K562 (cell line): ENCODE data around the gene GAL3ST1. TPM values are rescaled to one million over a fixed set of nuclear protein-coding genes. Genes with fewer than 3 reads are reported as not detected.

Experiments
- ATAC-seq: fragments of 200-7000 bp; cut with Tn5 transposase; 3 replicates; pipeline ENCODE4 v1.9.1; 2020; ENCODE audit warnings: moderate library complexity
- BruUV-seq: library from RNA; stranded (reverse); fragments of 400-500 nt; replicated peaks from 2 replicates; lab custom pipeline; 2021; lab: Mats Ljungman, UMichigan
- CTCF ChIA-PET: fragments of 300-600 bp; formaldehyde crosslinking; extraction: SDS; loops from one replicate; lab custom pipeline; 2021; ENCODE audit warnings: low intra/inter-chr PET ratio; lab: Yijun Ruan, JAX
- POLR2A ChIA-PET: fragments of 300-600, 350-650 bp; sonication (Branson Sonifier 250); formaldehyde crosslinking; extraction: SDS; loops from one replicate; lab custom pipeline; 2021; ENCODE audit warnings: antibody characterized with exemption, inconsistent platforms; lab: Yijun Ruan, JAX
- DNase-seq, 4 experiments: peaks; one replicate each; pipeline versions ENCODE4 v3.0.0 to v3.0.0-alpha.2; 2011 to 2018; ENCODE audit warnings: low spot score in 3 of 4, mixed read lengths in 3 of 4; ENCODE audit errors: extremely low read depth in 1 of 4
- FAIRE-seq: peaks from 2 replicates; lab custom pipeline; 2011; peaks lifted over from hg19 to GRCh38; lab: Jason Lieb, UNC
- H2AFZ ChIP-seq: 2 replicates; pipeline ENCODE4 v1.6.0; 2011; ENCODE audit warnings: low read depth, low read length, control low read depth, inconsistent platforms
- H3K27ac ChIP-seq: fragments of 200-600 bp; 3 replicates; pipeline ENCODE4 v1.8.0; 2011; ENCODE audit warnings: low read depth, mild to moderate bottlenecking, control low read depth, inconsistent platforms, low read length, moderate library complexity, mixed read lengths; ENCODE audit errors: extremely low read depth
- H3K27me3 ChIP-seq, 2 experiments: fragments of 300-600 bp in 1 of 2; 2 replicates in 1 of 2; 3 replicates in 1 of 2; pipeline versions ENCODE4 v1.6.0 to v1.8.0; 2011; ENCODE audit warnings: inconsistent platforms in 2 of 2, low read length in 2 of 2, mild to moderate bottlenecking in 1 of 2, mixed read lengths in 1 of 2, moderate library complexity in 1 of 2; ENCODE audit not compliant: control insufficient read depth in 2 of 2, insufficient read depth in 2 of 2
- H3K36me3 ChIP-seq: fragments of 300-600 bp; 3 replicates; pipeline ENCODE4 v1.8.0; 2011; ENCODE audit warnings: mild to moderate bottlenecking, low read length, inconsistent platforms; ENCODE audit not compliant: control insufficient read depth, insufficient read depth
- H3K4me1 ChIP-seq, 2 experiments: fragments of 200-600 bp in 1 of 2; replicated peaks in 1 of 2; 2 replicates in 1 of 2; 3 replicates in 1 of 2; pipeline versions ENCODE4 v1.5.1 to v1.8.0; 2011; ENCODE audit warnings: inconsistent platforms in 2 of 2, low read length in 2 of 2, mild to moderate bottlenecking in 1 of 2, mixed read lengths in 1 of 2, moderate library complexity in 1 of 2; ENCODE audit not compliant: control insufficient read depth in 2 of 2, insufficient read depth in 2 of 2
- H3K4me2 ChIP-seq: 2 replicates; pipeline ENCODE4 v1.6.1; 2011; ENCODE audit warnings: low read length, control low read depth, inconsistent platforms, mixed read lengths; ENCODE audit not compliant: insufficient read depth
- H3K4me3 ChIP-seq: fragments of 200-600 bp; sonication (generic), shearing (Covaris generic); 2 replicates; pipeline ENCODE4 v1.5.1; 2016; ENCODE audit warnings: control low read depth, inconsistent platforms
- H3K79me2 ChIP-seq: fragments of 200-600 bp; 3 replicates; pipeline ENCODE4 v1.8.0; 2011; ENCODE audit warnings: low read length, inconsistent platforms; ENCODE audit not compliant: control insufficient read depth, insufficient read depth
- H3K9ac ChIP-seq, 2 experiments: 2 replicates each; pipeline versions ENCODE4 v1.6.0 to v1.6.1; 2011; ENCODE audit warnings: low read depth in 2 of 2, low read length in 2 of 2, control low read depth in 1 of 2, inconsistent platforms in 1 of 2, mild to moderate bottlenecking in 1 of 2, mixed read lengths in 1 of 2; ENCODE audit not compliant: insufficient read depth in 1 of 2
- H3K9me1 ChIP-seq: one replicate; pipeline ENCODE4 v1.6.0; 2011; ENCODE audit warnings: inconsistent platforms, mild to moderate bottlenecking, low read length, moderate library complexity; ENCODE audit not compliant: control insufficient read depth, insufficient read depth
- H3K9me3 ChIP-seq: replicated peaks from 2 replicates; pipeline ENCODE4 v1.5.1; 2011; ENCODE audit warnings: low read depth, low read length, inconsistent platforms; ENCODE audit not compliant: control insufficient read depth, insufficient read depth
- H4K20me1 ChIP-seq: replicated peaks from 2 replicates; pipeline ENCODE4 v1.6.1; 2011; ENCODE audit warnings: low read length, inconsistent platforms, mixed read lengths; ENCODE audit not compliant: control insufficient read depth, insufficient read depth
- FOXA3 ChIP-seq, 2 experiments: fragments of 450-650 bp in 1 of 2; sonication (generic) in 1 of 2; formaldehyde crosslinking; IDR thresholded peaks in 1 of 2; conservative IDR thresholded peaks in 1 of 2; 2 replicates each; pipeline versions ENCODE4 v1.4.0 to v1.8.0; 2020 to 2022; ENCODE audit warnings: mild to moderate bottlenecking in 2 of 2, missing genetic modification reagents in 1 of 2
- KAT7 ChIP-seq: sonication (generic); formaldehyde crosslinking; IDR thresholded peaks from 2 replicates; pipeline ENCODE4 v1.8.0; 2022; ENCODE audit warnings: missing genetic modification reagents, mild to moderate bottlenecking, borderline replicate concordance
- KDM1A ChIP-seq, 2 experiments: fragments of 450-650 bp; IDR thresholded peaks; 2 replicates each; pipeline ENCODE4 v1.6.1; 2016; ENCODE audit warnings: mild to moderate bottlenecking in 2 of 2
- KLF1 ChIP-seq: fragments of 450-650 bp; IDR thresholded peaks from 2 replicates; pipeline ENCODE4 v1.6.1; 2016; ENCODE audit warnings: missing genetic modification characterization, missing compliant biosample characterization
- KLF13 ChIP-seq: fragments of 450-650 bp; IDR thresholded peaks from 2 replicates; pipeline ENCODE4 v1.6.1; 2016; ENCODE audit warnings: missing genetic modification characterization, low read depth, mild to moderate bottlenecking, missing compliant biosample characterization, moderate library complexity, borderline replicate concordance
- RBFOX2 ChIP-seq: fragments of 200-400 bp; formaldehyde crosslinking; IDR thresholded peaks from 2 replicates; pipeline ENCODE4 v1.6.1; 2017; ENCODE audit warnings: low read depth, mild to moderate bottlenecking, low read length, moderate library complexity
- RBM39 ChIP-seq: fragments of 200-400 bp; formaldehyde crosslinking; optimal IDR thresholded peaks from 2 replicates; pipeline ENCODE3; 2018; ENCODE audit warnings: low read depth, low read length
- RUNX1 ChIP-seq: sonication (generic); IDR thresholded peaks from 2 replicates; pipeline ENCODE4 v1.6.1; 2016; ENCODE audit warnings: antibody characterized with exemption, low read depth
- SMAD1 ChIP-seq: fragments of 150-350 bp; IDR thresholded peaks from 2 replicates; pipeline ENCODE4 v1.6.1; 2014; ENCODE audit warnings: low read length, low read depth; ENCODE audit not compliant: partially characterized antibody
- ZC3H11A ChIP-seq: IDR thresholded peaks from 2 replicates; pipeline ENCODE4 v1.6.1; 2012; ENCODE audit warnings: low read depth, low read length, improper control_type of control experiment
- ZNF23 ChIP-seq: fragments of 250-450 bp; sonication (Bioruptor Pico); IDR thresholded peaks from 2 replicates; pipeline ENCODE4 v1.4.0; 2020; ENCODE audit warnings: mild to moderate bottlenecking
- ZNF507 ChIP-seq: conservative IDR thresholded peaks from 2 replicates; pipeline ENCODE4 v1.6.1; 2017; ENCODE audit warnings: missing genetic modification characterization, missing compliant biosample characterization
- WGBS: fragments of 100-300 bp; shearing (Covaris generic); methylation state at CpG from one replicate; pipeline ENCODE4 v1.1.6; 2016; ENCODE audit warnings: low coverage, mixed read lengths; ENCODE audit not compliant: insufficient coverage; ENCODE audit errors: missing lambda C conversion rate; 5-methylcytosine and 5-hydroxymethylcytosine counted together
- in situ Hi-C: fragments of 300-500 bp; cut with MboI; formaldehyde crosslinking; loops from 4 replicates; pipeline ENCODE4 v1.15.0; 2018; ENCODE audit warnings: inconsistent platforms, mixed read lengths
- intact Hi-C: fragments of 100-400 bp; cut with micrococcal nuclease; formaldehyde crosslinking; loops from 2 replicates; pipeline ENCODE4 v1.14.2; 2022
- polyA plus RNA-seq, 8 experiments: library from polyadenylated mRNA; depleted of rRNA in 4 of 8; stranded (reverse) in 5 of 8; unstranded in 3 of 8; fragments of >200 nt; fragmentation: Nextera tagmentation in 2 of 8; fragmentation: Illumina TruSeq in 1 of 8; extraction: Ambion mirVana in 2 of 8; extraction: Trizol in 1 of 8; gene quantifications; 2 replicates each; pipeline versions ENCODE4 v1.2.1 to v1.2.3, GENCODE V29; 2011 to 2014; ENCODE audit warnings: inconsistent platforms in 1 of 8, missing spikeins in 1 of 8
- total RNA-seq, 7 experiments: library from RNA; depleted of rRNA in 6 of 7; stranded (reverse); fragments of >200 nt in 6 of 7; fragmentation: Illumina TruSeq in 2 of 7; extraction: Trizol in 2 of 7; gene quantifications; 2 replicates each; pipeline versions ENCODE4 v1.2.1 to v1.2.3, GENCODE V29; 2011 to 2021; ENCODE audit warnings: low replicate concordance in 1 of 7
- TF ChIP-seq, protein P1 (sequence below): sonication (generic); formaldehyde crosslinking; IDR thresholded peaks from 2 replicates; pipeline ENCODE4 v1.8.0; 2022; ENCODE audit warnings: mild to moderate bottlenecking, missing genetic modification reagents
- TF ChIP-seq, protein P2 (sequence below): fragments of 450-650 bp; conservative IDR thresholded peaks from 2 replicates; pipeline ENCODE4 v1.6.1; 2016; ENCODE audit warnings: missing genetic modification characterization, low read depth, mild to moderate bottlenecking, missing compliant biosample characterization, moderate library complexity
- TF ChIP-seq, protein P3 (sequence below), 3 experiments: IDR thresholded peaks in 2 of 3; conservative IDR thresholded peaks in 1 of 3; 2 replicates each; pipeline ENCODE4 v1.5.1; 2011 to 2012; ENCODE audit warnings: low read length in 3 of 3, mild to moderate bottlenecking in 3 of 3, control low read depth in 2 of 3, improper control_type of control experiment in 1 of 3, inconsistent platforms in 1 of 3, low read depth in 1 of 3, mixed read lengths in 1 of 3, moderate library complexity in 1 of 3; ENCODE audit not compliant: insufficient read depth in 2 of 3

The GAL3ST1 gene
- total and polyA plus RNA-seq, 9 of the 15 experiments (the other 6 are each of a cell fraction or from before 2014, with no cell fraction given) = 0.03 to 1.9 (median 0.33) TPM; not detected in 1

DNA sequence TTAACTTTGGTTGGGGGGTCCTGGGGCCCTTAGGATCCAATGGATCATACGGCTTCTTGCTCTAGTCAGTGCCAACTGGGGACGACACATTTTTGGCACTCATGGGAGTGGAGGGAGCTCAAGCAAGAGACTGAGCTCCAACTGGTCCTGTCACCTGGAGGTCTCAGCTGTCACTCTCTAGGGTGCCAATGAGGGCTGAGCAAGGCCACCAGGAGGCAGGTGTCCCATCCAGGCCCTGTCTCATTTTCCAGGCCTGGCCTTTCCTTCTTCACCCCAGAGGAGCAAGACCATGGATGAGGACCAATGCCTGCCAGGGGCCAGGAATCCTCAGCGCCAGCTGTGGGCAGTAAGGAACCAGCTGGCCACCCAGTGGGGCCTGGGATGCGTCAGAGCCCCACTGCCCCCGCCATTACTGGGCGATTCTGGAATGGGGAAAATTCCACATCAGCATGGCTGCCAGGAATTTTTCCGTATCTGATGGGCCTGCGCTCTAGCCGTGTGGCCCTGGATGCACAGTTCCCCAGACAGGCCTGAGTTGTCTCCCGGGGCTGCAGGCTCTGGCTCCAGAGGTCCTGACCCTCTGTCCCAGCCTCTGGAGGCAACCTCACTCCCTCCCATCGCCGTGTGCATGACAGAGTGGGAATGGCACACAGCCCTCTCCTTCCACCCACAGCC lies 669 bp upstream of the GAL3ST1 start:
- H4K20me1 ChIP-seq = no peaks in the 10 kb centered on the region; the same call in none of the 2 replicates
- H3K4me1 ChIP-seq = peaks cover 0 to 12% of the 10 kb centered on the region in 2 experiments; a peak in 2 of 5 replicates
- H3K9ac ChIP-seq = no peak overlapping the region
- ChIA-PET CTCF (no interaction called here), POLR2A (interaction anchor here (0.6 to 3.1 kb wide), 3 partner anchors 9 to 154 kb away, joined by 3 to 11 read pairs (median 3); partner anchors contain the start of gene PES1)
- in situ Hi-C loops = no loop called here
- H3K36me3 ChIP-seq = peaks cover 48% of the 10 kb centered on the region; the same call in 1 of the 3 replicates
- ATAC-seq (no peak; the same call in 2 of the 3 replicates), FAIRE-seq (no peak), DNase-seq (no peak)
- H3K27ac ChIP-seq = no peak overlapping the region
- H2AFZ ChIP-seq = no peak overlapping the region
- no peaks in the 10 kb centered on the region for H3K9me3 ChIP-seq
- no peak overlapping the region for H3K4me3 ChIP-seq
- intact Hi-C loops = no loop called here
- 85% methylated on average over 7 of the region's 12 CpGs for WGBS
- H3K79me2 ChIP-seq = no peaks in the 10 kb centered on the region
- H3K9me1 ChIP-seq = no peaks in the 10 kb centered on the region
- no TSS peak for BruUV-seq
- H3K27me3 ChIP-seq = peaks cover 0 to 5% of the 10 kb centered on the region in 2 experiments; a peak in 3 of 5 replicates
- H3K4me2 ChIP-seq = no peak overlapping the region
- TF ChIP-seq SMAD1 (no peak), ZC3H11A (no peak), KAT7 (no peak), RBM39 (no peak), KLF1 (no peak), RBFOX2 (0 out of 2 replicates have a peak, but pooled peaks have one; percentile 37), ZNF507 (tag) (no peak), RUNX1 (no peak), KLF13 (tag) (no peak), KDM1A (IDR thresholded peaks at IDR 0.05) (no peak), FOXA3 (CRISPR knock-in tag; conservative IDR thresholded peaks at IDR 0.05 in 1 of 2, IDR thresholded peaks at IDR 0.05 in 1 of 2) (no peak), ZNF23 (CRISPR knock-in tag) (no peak)
- TF ChIP-seq, protein P1, sequence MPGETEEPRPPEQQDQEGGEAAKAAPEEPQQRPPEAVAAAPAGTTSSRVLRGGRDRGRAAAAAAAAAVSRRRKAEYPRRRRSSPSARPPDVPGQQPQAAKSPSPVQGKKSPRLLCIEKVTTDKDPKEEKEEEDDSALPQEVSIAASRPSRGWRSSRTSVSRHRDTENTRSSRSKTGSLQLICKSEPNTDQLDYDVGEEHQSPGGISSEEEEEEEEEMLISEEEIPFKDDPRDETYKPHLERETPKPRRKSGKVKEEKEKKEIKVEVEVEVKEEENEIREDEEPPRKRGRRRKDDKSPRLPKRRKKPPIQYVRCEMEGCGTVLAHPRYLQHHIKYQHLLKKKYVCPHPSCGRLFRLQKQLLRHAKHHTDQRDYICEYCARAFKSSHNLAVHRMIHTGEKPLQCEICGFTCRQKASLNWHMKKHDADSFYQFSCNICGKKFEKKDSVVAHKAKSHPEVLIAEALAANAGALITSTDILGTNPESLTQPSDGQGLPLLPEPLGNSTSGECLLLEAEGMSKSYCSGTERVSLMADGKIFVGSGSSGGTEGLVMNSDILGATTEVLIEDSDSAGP = no peak
- TF ChIP-seq, protein P2, sequence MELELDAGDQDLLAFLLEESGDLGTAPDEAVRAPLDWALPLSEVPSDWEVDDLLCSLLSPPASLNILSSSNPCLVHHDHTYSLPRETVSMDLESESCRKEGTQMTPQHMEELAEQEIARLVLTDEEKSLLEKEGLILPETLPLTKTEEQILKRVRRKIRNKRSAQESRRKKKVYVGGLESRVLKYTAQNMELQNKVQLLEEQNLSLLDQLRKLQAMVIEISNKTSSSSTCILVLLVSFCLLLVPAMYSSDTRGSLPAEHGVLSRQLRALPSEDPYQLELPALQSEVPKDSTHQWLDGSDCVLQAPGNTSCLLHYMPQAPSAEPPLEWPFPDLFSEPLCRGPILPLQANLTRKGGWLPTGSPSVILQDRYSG (tag) = no peak
- TF ChIP-seq, protein P3, sequence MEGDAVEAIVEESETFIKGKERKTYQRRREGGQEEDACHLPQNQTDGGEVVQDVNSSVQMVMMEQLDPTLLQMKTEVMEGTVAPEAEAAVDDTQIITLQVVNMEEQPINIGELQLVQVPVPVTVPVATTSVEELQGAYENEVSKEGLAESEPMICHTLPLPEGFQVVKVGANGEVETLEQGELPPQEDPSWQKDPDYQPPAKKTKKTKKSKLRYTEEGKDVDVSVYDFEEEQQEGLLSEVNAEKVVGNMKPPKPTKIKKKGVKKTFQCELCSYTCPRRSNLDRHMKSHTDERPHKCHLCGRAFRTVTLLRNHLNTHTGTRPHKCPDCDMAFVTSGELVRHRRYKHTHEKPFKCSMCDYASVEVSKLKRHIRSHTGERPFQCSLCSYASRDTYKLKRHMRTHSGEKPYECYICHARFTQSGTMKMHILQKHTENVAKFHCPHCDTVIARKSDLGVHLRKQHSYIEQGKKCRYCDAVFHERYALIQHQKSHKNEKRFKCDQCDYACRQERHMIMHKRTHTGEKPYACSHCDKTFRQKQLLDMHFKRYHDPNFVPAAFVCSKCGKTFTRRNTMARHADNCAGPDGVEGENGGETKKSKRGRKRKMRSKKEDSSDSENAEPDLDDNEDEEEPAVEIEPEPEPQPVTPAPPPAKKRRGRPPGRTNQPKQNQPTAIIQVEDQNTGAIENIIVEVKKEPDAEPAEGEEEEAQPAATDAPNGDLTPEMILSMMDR (IDR thresholded peaks at IDR 0.05 in 2 of 3, conservative IDR thresholded peaks at IDR 0.05 in 1 of 3; ENCODE audit: insufficient read depth in 2 of 3, low read depth in 1 of 3, low read length in 3 of 3) = 0 out of 6 replicates have a peak, but pooled peaks of 1 of the 3 experiments have one; percentile 5
